ENCODE data around the gene GFPT2.

The GFPT2 gene

GRCh38 chr5:180350711-180351465 lies 2.2 kb downstream of the GFPT2 start:
- DNase-seq (ENCODE audit: low read depth) = no peak

- DNase-seq (ENCODE audit: low read depth) = no peak
Observed at GRCh38 chr5:180350296-180350695, 2.8 kb downstream of the GFPT2 start.

GRCh38 chr5:180349391-180349790 lies 3.7 kb downstream of the GFPT2 start:
- no peak for DNase-seq (ENCODE audit: low read depth)

GRCh38 chr5:180348336-180348735 lies 4.8 kb downstream of the GFPT2 start:
- DNase-seq (ENCODE audit: low read depth) = no peak

GRCh38 chr5:180347702-180348101 lies 5.4 kb downstream of the GFPT2 start:
- DNase-seq (ENCODE audit: low read depth) = no peak

- no peak for DNase-seq (ENCODE audit: low read depth)
Observed at GRCh38 chr5:180346358-180346757, 6.8 kb downstream of the GFPT2 start.

- no peak for DNase-seq (ENCODE audit: low read depth)
Observed at GRCh38 chr5:180345781-180346180, 7.4 kb downstream of the GFPT2 start.

- DNase-seq (ENCODE audit: low read depth) = no peak
Observed at GRCh38 chr5:180345186-180345585, 8.0 kb downstream of the GFPT2 start.

- no peak for DNase-seq (ENCODE audit: low read depth)
Observed at GRCh38 chr5:180344696-180344999, 8.5 kb downstream of the GFPT2 start.

GRCh38 chr5:180343831-180344695 lies 9.1 kb downstream of the GFPT2 start:
- DNase-seq (ENCODE audit: low read depth) = no peak

- no peak for DNase-seq (ENCODE audit: low read depth)
Observed at GRCh38 chr5:180343110-180343830, 9.9 kb downstream of the GFPT2 start.

- DNase-seq (ENCODE audit: low read depth) = no peak
Observed at GRCh38 chr5:180341595-180341994, 11.5 kb downstream of the GFPT2 start.

GRCh38 chr5:180340856-180341255 lies 12.3 kb downstream of the GFPT2 start:
- DNase-seq (ENCODE audit: low read depth) = no peak

- DNase-seq (ENCODE audit: low read depth) = no peak
Observed at GRCh38 chr5:180339583-180340183, 13.5 kb downstream of the GFPT2 start.

GRCh38 chr5:180338001-180338707 lies 15.0 kb downstream of the GFPT2 start:
- no peak for DNase-seq (ENCODE audit: low read depth)

- DNase-seq (ENCODE audit: low read depth) = no peak
Observed at GRCh38 chr5:180336234-180337020, 16.7 kb downstream of the GFPT2 start.

- no peak for DNase-seq (ENCODE audit: low read depth)
Observed at GRCh38 chr5:180335614-180336233, 17.4 kb downstream of the GFPT2 start.

GRCh38 chr5:180334751-180335613 lies 18.2 kb downstream of the GFPT2 start:
- no peak for DNase-seq (ENCODE audit: low read depth)

GRCh38 chr5:180334176-180334575 lies 19.0 kb downstream of the GFPT2 start:
- DNase-seq (ENCODE audit: low read depth) = no peak
